Measurements from ENCODE around the gene TUBA1C.
"Not testable (repeated sequence)": the region's sequence is repeated elsewhere in the genome, so short reads cannot be mapped to it uniquely, and the experiment has no call there.

The TUBA1C gene

GRCh38 chr12:49255857-49256637 lies 8.8 kb upstream of the TUBA1C start:
- no peak for DNase-seq

- DNase-seq: not testable (repeated sequence)
These were observed 7.2 kb upstream of the TUBA1C start for GRCh38 chr12:49257508-49258184.

GRCh38 chr12:49259452-49259851 lies 5.4 kb upstream of the TUBA1C start:
- no peak for DNase-seq

- DNase-seq: no peak
These were observed 4.7 kb upstream of the TUBA1C start for GRCh38 chr12:49260166-49260565.

- DNase-seq: no peak
These were observed 4.1 kb upstream of the TUBA1C start for GRCh38 chr12:49260571-49261363.

- no peak for DNase-seq
These were observed 3.2 kb upstream of the TUBA1C start for GRCh38 chr12:49261721-49262120.

- DNase-seq: no peak
These were observed 1.5 kb upstream of the TUBA1C start for GRCh38 chr12:49263400-49263763.

- DNase-seq: no peak
These were observed 413 bp upstream of the TUBA1C start for GRCh38 chr12:49264466-49264872.

- DNase-seq: not testable (repeated sequence)
These were observed 4.3 kb downstream of the TUBA1C start for GRCh38 chr12:49269191-49269590.

- DNase-seq: no peak
These were observed 8.2 kb downstream of the TUBA1C start for GRCh38 chr12:49272790-49273725.

- no peak for DNase-seq
These were observed 9.0 kb downstream of the TUBA1C start for GRCh38 chr12:49273726-49274395.

GRCh38 chr12:49274396-49275069 lies 9.7 kb downstream of the TUBA1C start:
- no peak for DNase-seq

- DNase-seq: no peak
These were observed 11.7 kb downstream of the TUBA1C start for GRCh38 chr12:49276304-49277290.

- DNase-seq: no peak
These were observed 12.6 kb downstream of the TUBA1C start for GRCh38 chr12:49277466-49277865.

- DNase-seq: peak; percentile 90
These were observed 14.9 kb downstream of the TUBA1C start for GRCh38 chr12:49279706-49280159.

- DNase-seq: not testable (repeated sequence)
These were observed 15.7 kb downstream of the TUBA1C start for GRCh38 chr12:49280545-49280944.

- no peak for DNase-seq
These were observed 17.4 kb downstream of the TUBA1C start for GRCh38 chr12:49282302-49282701.

GRCh38 chr12:49282740-49283375 lies 18.0 kb downstream of the TUBA1C start:
- not testable (repeated sequence) for DNase-seq

Measured in NCI-H2029 (cell line).